CD4-positive, alpha-beta T cell treated with Interleukin-10 for 1 hour (primary cell): ENCODE data around the gene EIF4B.
"Not testable (repeated sequence)": the region's sequence is repeated elsewhere in the genome, so short reads cannot be mapped to it uniquely, and the experiment has no call there.

ENCODE experiments used
- DNase-seq: peaks from one replicate; pipeline ENCODE4 v3.0.0-alpha.2; 2020

The EIF4B gene, protein sequence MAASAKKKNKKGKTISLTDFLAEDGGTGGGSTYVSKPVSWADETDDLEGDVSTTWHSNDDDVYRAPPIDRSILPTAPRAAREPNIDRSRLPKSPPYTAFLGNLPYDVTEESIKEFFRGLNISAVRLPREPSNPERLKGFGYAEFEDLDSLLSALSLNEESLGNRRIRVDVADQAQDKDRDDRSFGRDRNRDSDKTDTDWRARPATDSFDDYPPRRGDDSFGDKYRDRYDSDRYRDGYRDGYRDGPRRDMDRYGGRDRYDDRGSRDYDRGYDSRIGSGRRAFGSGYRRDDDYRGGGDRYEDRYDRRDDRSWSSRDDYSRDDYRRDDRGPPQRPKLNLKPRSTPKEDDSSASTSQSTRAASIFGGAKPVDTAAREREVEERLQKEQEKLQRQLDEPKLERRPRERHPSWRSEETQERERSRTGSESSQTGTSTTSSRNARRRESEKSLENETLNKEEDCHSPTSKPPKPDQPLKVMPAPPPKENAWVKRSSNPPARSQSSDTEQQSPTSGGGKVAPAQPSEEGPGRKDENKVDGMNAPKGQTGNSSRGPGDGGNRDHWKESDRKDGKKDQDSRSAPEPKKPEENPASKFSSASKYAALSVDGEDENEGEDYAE

GRCh38 chr12:53005986-53006809 is at the start of gene EIF4B:
EIF4B (plus strand) TSS chr12:53006456; CDS start chr12:53006484, 28 bp downstream.
- peak; percentile 99 for DNase-seq

GRCh38 chr12:52956987-52957386 is 49.3 kb upstream of the EIF4B start:
- no peak for DNase-seq

DNA sequence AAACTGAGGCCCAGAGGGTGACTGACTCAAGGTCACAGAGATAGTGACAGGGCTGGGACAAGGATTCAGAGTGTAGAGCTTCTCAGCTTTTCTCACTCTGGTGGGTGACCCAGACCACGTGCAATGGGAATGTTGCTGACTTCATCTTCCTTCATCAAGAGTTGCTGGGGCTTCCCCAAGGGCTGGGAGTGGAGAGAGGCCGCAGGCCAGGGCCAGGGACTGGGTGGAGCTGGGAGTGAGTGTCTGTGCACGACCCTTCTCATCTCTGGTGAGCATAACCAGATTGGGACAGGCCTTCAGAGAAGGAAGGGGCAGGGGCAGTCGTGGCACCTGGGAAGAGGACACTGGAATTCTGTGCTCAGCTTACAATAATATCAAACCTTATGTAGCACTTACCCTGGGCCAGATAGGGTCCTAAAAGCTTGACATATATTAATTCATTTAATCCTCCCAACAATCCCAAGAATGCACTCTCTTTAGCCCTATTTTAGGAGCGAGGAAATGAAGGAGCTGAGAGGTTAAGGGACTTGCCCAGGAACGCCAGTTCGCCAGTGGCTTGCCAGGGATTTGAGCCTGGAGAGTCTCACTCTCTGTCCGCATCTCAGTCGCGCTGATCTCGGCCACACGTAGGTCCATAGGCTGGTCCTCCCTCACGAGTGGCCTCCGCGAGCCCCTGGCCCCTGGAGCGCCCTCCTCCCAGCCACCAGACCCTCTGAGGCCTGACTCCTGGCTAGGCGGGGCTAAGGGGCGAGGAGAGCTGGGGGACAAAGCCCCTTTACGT is 41.5 kb upstream of the EIF4B start:
- no peak for DNase-seq

GRCh38 chr12:52965337-52965731 is 40.9 kb upstream of the EIF4B start:
- no peak for DNase-seq

DNA sequence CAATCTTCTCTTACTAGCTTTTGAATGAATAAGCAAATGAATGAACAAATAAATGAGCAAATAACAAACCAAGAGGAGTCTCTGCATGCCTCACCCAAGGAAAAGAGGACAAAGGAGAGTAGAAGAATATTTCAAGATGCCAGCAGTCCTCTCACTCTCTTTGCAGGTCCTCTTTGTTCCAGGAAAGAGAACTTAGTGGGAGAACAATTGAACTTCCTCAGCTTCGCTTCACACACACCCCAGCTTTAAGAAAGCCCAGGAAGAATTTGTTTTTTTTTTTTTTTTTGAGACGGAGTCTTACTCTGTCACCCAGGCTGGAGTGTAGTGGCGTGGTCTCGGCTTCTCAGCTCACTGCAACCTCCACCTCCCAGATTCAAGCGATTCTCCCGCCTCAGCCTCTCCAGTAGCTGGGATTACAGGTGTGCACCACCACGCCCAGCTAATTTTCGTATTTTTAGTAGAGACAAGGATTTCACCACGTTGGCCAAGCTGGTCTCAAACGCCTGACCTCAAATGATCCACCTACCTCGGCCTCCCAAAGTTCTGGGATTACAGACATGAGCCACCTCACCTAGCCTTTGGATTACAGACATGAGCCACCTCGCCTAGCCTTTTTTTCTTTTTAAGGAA is 37.0 kb upstream of the EIF4B start:
- no peak for DNase-seq

GRCh38 chr12:52969828-52970569 is 36.3 kb upstream of the EIF4B start:
- DNase-seq, result no peak

GRCh38 chr12:52971679-52972329 is 34.5 kb upstream of the EIF4B start:
- no peak for DNase-seq

DNA sequence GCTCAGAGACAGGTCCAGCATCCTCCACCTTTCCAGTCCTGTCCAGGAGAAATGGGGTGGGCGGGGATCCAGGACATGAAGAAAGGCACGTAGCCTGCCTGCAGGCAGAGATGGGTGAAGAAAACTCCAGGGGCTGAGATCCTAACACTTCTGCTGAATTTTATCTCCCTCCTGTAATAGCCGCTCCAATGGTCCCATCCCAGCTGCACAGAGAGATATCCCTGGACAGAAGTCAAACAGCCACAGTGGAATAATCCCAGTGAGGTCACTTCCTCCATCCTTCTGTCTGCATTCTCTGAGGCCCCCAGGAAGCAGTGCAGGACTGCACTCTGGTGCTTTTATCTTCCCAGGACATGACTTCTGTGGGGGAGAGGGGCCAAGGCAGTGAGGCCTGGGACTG is 31.1 kb upstream of the EIF4B start:
- no peak for DNase-seq

- no peak for DNase-seq
These were observed 30.3 kb upstream of the EIF4B start for GRCh38 chr12:52975820-52976573.

DNA sequence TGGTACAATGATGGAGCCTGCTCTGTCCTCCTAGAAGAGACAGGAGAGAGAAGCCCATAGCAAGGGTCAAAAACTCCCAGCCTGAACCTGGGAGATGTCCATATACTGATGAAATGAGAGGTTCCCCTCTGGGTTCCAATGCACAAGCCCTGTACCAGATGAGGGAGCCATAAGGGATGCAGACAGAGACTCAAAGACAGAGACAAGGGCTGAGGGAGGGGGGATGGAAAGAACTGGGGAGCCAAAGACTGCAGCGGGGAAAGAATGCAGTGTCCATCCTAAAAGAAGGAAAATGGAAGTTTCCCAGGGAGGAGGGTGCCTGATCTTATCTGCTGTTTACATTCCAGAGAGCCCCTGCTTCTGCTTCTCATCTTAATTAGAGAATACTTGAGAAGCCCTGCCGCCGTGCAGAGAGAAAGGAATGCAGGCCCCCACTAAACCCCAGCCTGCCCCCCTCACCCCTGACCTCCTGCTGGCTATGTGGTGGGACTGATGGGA is 29.6 kb upstream of the EIF4B start:
- DNase-seq, result no peak

DNA sequence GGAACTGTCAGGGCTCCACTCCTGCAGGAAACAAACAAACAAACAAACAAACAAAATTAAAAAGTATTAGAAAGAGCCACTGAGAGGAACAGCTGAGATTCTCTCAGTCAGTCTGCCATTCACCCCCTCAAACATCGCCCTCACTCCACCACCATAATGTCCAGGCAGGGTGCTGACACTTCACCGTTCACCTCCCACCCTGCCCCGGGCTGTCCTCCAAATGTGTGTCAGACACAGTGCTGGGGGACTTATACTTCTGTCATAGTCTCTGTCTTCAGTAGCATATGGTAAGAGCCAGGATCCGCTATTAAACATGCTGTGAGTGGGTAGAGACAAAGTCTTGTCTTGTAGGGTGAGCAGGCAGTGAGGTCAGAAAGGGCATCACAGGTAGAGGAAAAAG is 29.1 kb upstream of the EIF4B start:
- no peak for DNase-seq

DNA sequence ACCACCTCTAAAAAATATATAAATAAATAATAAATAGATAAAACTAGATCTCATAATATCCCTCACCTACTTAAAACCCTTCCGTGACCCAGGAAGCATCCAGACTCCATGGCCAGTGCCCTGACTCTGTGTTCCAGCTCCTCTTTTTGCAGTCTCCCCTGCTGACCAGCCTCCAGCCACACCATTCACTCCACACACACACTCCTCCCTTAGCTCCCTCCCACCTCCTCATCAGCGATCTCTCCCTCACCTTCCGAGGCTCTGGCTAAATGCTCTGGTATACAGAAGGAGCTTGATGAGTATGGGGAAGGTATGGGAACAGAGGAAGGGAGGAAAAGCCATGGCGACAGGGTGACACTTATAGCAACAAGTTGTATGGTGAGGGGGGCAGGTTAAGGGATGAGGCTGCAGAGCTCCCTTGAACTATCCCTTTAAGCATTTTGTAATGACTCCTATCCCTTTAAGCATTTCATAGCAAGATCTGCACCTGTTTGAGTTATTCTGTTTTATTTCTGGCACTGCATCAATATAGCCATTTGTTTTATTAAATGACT is 26.1 kb upstream of the EIF4B start:
- DNase-seq, result no peak

GRCh38 chr12:52980650-52981423 is 25.4 kb upstream of the EIF4B start:
- DNase-seq, result peak; percentile 87

DNA sequence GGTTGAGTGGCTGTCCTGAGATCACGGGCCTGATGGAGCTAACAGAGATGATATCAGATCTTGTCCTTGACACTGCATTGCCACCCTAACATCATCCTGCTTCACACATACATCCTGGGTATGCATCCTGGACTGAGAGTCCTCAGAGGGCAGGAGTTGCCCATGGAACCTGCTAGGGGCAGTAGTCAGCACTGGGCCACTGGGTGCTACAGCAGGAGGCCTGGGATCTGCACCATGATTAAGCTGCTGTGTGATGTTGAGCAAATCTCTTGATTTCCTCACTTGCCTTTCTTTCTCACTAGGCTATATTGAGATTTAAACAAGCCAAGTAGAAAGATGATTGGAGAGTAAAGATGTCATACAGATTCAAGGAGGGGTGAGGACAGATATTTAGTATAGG is 22.1 kb upstream of the EIF4B start:
- DNase-seq, result no peak

DNA sequence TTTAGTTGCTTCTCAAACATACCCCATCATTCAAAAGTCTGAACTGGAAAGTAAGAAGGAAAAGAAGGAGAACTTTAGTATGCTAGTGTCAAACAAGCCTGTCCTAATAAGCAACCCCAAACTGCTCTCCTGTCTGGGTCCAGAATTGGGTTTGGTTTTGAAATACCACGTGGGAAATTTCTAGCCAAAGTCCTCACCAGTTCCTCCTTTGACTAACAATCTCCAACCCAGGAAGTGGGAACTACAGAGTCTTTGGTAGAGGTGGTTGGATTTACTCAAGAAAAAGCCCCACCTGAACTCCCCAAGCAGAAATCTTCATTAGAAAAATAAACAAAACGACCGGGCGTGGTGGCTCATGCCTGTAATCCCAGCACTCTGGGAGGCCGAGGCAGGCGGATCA is 17.4 kb upstream of the EIF4B start:
- no peak for DNase-seq

- DNase-seq, result no peak
These were observed 16.1 kb upstream of the EIF4B start for GRCh38 chr12:52990206-52990605.

DNA sequence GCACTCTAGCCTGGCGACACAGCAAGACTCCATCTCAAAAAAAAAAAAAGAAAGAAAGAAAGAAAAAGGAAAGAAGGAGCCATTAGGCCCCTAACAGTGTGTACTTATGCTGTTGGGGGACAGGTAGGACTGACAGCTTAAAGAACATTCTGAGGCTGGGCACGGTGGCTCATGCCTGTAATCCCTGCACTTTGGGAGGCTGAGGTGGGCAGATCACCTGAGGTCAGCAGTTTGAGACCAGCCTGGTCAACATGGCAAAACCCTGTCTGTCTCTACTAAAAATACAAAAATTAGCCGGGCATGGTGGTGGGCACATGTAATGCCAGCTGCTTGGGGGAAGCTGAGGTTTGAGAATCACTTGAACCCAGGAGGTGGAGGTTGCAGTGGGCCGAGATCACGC is 14.0 kb upstream of the EIF4B start:
- not testable (repeated sequence) for DNase-seq

- no peak for DNase-seq
These were observed 13.3 kb upstream of the EIF4B start for GRCh38 chr12:52992699-52993557.
